ENCODE results near the gene PLSCR2. TPM values are rescaled to one million over a fixed set of nuclear protein-coding genes. Genes with fewer than 3 reads are reported as not detected.
A peak's percentile ranks its signal among the peaks of the same experiment; 100 is the strongest.
"Not testable (repeated sequence)": the region's sequence is repeated elsewhere in the genome, so short reads cannot be mapped to it uniquely, and the experiment has no call there.

Gene PLSCR2
- total and polyA plus RNA-seq, 8 donors: 0.38 to 1.2 (median 0.74) TPM

DNA sequence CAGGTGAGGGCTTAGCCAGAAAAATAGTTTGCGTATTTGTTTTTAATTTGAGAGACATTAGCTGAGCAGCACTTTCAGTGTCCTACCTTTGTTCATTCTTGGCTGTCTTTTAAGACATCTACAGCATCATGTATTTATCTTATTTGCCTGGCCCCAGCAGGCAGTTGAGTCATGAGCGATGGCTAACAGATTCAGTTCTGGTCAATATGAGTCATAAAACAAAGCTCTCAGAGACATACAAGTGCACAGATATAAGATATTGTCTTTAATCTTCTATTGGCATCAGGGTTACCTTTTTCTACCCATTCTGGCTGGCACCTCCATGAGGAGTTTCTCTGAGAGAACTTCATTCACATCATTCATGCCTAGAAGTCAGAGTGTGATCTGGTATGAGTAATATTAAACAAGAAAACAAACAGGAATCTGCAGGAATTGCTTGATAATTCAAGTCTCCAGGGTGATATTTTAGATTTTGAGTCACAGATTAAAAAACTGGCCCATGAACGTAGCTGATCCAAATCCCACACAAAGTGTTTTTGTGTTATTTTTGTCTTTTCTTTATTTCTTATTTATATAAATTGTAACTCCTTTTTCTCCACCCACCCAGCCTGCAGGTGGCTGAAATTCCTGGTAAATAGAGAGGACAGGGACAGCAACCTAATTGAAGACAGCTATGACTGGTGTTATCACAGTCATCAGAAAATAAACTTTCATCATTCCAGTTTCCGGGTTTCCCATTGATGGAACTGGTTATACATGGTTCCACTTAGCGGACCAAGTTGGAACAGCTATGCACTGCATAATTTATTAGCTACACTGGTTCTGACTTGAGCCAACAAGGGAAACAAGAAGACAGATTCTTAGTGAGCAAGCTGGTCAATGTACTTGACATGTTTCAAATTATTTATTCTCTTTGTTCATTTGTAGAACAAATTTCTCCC is 47.3 kb downstream of the PLSCR2 start:
- no peaks in the 10 kb centered on the region for H3K4me1 ChIP-seq
- H3K36me3 ChIP-seq: no peaks in the 10 kb centered on the region
- no peak overlapping the region for H3K4me3 ChIP-seq
- no peaks in the 10 kb centered on the region for H3K9me3 ChIP-seq
- H3K27me3 ChIP-seq: no peaks in the 10 kb centered on the region
- DNase-seq (no peak), ATAC-seq (no peak)
- intact Hi-C loops (cut with DNase I): no loop called here
- TF ChIP-seq, protein P1, sequence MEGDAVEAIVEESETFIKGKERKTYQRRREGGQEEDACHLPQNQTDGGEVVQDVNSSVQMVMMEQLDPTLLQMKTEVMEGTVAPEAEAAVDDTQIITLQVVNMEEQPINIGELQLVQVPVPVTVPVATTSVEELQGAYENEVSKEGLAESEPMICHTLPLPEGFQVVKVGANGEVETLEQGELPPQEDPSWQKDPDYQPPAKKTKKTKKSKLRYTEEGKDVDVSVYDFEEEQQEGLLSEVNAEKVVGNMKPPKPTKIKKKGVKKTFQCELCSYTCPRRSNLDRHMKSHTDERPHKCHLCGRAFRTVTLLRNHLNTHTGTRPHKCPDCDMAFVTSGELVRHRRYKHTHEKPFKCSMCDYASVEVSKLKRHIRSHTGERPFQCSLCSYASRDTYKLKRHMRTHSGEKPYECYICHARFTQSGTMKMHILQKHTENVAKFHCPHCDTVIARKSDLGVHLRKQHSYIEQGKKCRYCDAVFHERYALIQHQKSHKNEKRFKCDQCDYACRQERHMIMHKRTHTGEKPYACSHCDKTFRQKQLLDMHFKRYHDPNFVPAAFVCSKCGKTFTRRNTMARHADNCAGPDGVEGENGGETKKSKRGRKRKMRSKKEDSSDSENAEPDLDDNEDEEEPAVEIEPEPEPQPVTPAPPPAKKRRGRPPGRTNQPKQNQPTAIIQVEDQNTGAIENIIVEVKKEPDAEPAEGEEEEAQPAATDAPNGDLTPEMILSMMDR (IDR thresholded peaks at IDR 0.05): no peak
- no peak overlapping the region for H3K27ac ChIP-seq

DNA sequence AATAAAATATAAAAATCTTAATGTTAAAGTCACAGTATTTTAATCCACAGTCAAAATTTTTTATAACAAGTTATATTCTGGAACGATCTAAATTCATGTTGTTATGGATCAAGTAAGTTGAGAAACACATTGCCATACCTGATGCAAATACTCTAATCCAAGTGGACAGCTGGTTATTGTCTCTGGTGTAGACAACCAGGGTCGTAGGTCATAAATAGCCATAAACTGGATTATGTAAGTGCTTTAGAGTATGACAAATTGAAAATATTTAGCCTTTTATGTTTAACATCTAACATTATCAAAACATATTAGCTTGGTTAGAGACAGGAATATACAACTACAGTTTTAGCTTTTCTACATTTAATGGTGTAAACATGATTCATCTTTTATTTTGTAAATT is 53.0 kb downstream of the PLSCR2 start:
- Histone ChIP-seq H3K4me1 (no peaks in the 10 kb centered on the region), H3K4me3 (no peak overlapping the region), H3K9me3 (peaks cover 0 to 18% of the 10 kb centered on the region in 2 donors), H3K27me3 (no peaks in the 10 kb centered on the region), H3K27ac (no peak overlapping the region), H3K36me3 (no peaks in the 10 kb centered on the region)
- TF ChIP-seq, protein P1 (IDR thresholded peaks at IDR 0.05): no peak
- DNase-seq (no peak), ATAC-seq (no peak)
- intact Hi-C loops (cut with DNase I): no loop called here

DNA sequence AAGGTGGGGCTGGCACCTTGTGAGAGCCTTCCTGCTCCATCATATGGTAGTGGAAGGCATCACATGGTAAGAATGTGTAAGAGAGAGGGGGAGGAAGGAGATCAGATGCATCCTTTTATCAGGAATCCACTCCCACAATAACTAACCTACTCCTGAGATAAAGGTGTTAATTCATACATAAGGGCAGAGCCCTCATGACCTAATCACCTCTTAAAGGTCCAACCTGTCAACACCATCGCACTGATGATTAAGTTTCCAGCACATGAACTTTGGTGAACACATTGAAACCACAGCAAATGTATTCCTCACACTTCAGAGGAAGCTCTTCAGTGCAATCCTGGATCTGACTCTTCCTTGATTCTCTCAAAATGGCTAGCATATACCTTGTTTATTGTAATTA is 55.4 kb downstream of the PLSCR2 start:
- Histone ChIP-seq H3K27ac (no peak overlapping the region), H3K4me1 (no peaks in the 10 kb centered on the region), H3K4me3 (no peak overlapping the region), H3K36me3 (no peaks in the 10 kb centered on the region), H3K27me3 (no peaks in the 10 kb centered on the region), H3K9me3 (peaks cover 0 to 18% of the 10 kb centered on the region in 2 donors)
- ATAC-seq (no peak), DNase-seq (no peak)
- intact Hi-C loops (cut with DNase I): no loop called here
- TF ChIP-seq, protein P1 (IDR thresholded peaks at IDR 0.05): no peak

DNA sequence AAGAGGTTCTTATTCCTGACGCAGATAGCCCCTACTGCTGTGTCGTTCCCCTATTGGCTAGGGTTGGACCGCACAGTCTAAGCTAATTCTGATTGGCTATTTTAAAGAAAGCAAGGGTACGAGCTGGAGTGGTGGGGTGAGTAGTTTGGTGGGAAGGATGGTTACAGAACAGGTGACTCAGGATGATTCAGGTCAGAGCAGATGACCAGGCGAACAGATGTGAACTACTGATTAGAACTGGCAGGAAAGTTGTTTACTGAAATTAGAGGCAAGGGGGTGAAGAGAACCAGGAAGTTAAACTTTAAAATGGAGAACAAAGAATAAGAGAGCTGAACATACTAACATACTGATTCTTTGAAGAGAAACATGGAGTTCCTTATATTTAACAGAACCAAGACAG is 56.6 kb downstream of the PLSCR2 start:
- H3K9me3 ChIP-seq: peaks cover 0 to 18% of the 10 kb centered on the region in 2 donors
- H3K36me3 ChIP-seq; H3K27me3 ChIP-seq; intact Hi-C loops (cut with DNase I); ATAC-seq; H3K4me1 ChIP-seq; H3K4me3 ChIP-seq; H3K27ac ChIP-seq; DNase-seq: not testable (repeated sequence)

DNA sequence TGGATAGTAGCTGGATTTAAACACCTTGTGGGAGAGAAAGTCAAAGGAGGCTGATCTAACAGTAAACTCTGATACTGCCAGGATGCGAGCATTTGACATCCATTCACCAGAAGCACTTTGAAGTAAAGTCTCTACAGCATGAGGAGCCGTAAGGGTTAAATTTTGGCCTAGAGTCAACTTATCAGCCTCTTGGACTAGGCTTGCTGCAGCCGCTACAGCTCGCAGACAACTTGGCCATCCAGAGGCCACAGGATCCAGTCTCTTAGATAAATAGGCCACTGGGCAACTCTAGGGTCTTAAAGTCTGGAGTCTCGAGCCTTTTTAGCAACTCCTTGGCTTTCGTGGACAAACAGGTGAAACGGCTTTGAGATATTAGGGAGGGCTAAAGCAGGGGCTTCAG is 61.4 kb downstream of the PLSCR2 start:
- intact Hi-C loops (cut with DNase I): no loop called here
- DNase-seq (peak in 1 of 4 donors; percentile 21), ATAC-seq (no peak)
- Histone ChIP-seq H3K27me3 (no peaks in the 10 kb centered on the region), H3K4me3 (no peak overlapping the region), H3K9me3 (peaks cover 0 to 16% of the 10 kb centered on the region in 2 donors), H3K27ac (no peak overlapping the region), H3K4me1 (no peaks in the 10 kb centered on the region), H3K36me3 (no peaks in the 10 kb centered on the region)
- TF ChIP-seq, protein P1 (IDR thresholded peaks at IDR 0.05): no peak

Data from left lung (tissue), 10 donors.